GM12864 (cell line): ENCODE results near the gene SH3RF1.

Experiments
- DNase-seq: peaks from one replicate; pipeline ENCODE4 v3.0.0-alpha.2; 2011; ENCODE audit warnings: low read depth
- H3K4me3 ChIP-seq: 2 replicates; pipeline ENCODE4 v1.5.1; 2011; ENCODE audit warnings: mild to moderate bottlenecking, low read depth, low read length, control low read depth
- TF ChIP-seq, protein P1 (sequence below): IDR thresholded peaks from 2 replicates; pipeline ENCODE4 v1.5.1; 2011; ENCODE audit warnings: low read depth, mild to moderate bottlenecking, moderate library complexity, low read length, control low read depth, inconsistent platforms; ENCODE audit errors: missing control alignments

SH3RF1 gene

DNA sequence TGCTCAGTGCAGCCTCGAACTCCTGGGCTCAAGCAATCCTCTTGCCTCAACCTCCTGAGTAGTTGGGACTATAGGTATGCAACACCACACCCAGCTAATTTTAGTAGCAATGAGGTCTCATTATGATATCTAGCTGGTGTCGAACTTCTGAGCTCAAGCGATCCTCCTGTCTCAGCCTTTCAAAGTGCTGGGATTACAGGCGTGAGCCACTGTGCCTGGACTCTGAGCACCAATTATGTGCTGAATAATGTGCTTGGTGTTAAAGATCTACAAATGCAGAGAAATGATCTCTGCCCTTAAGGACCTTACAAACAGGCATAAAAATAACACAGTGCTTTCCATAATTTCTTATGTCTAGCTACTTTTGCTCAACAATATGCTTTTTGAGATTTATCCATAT, 131.7 kb downstream of the SH3RF1 start:
- DNase-seq: no peak
- H3K4me3 ChIP-seq: no peak overlapping the region
- TF ChIP-seq, protein P1, sequence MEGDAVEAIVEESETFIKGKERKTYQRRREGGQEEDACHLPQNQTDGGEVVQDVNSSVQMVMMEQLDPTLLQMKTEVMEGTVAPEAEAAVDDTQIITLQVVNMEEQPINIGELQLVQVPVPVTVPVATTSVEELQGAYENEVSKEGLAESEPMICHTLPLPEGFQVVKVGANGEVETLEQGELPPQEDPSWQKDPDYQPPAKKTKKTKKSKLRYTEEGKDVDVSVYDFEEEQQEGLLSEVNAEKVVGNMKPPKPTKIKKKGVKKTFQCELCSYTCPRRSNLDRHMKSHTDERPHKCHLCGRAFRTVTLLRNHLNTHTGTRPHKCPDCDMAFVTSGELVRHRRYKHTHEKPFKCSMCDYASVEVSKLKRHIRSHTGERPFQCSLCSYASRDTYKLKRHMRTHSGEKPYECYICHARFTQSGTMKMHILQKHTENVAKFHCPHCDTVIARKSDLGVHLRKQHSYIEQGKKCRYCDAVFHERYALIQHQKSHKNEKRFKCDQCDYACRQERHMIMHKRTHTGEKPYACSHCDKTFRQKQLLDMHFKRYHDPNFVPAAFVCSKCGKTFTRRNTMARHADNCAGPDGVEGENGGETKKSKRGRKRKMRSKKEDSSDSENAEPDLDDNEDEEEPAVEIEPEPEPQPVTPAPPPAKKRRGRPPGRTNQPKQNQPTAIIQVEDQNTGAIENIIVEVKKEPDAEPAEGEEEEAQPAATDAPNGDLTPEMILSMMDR: no peak

DNA sequence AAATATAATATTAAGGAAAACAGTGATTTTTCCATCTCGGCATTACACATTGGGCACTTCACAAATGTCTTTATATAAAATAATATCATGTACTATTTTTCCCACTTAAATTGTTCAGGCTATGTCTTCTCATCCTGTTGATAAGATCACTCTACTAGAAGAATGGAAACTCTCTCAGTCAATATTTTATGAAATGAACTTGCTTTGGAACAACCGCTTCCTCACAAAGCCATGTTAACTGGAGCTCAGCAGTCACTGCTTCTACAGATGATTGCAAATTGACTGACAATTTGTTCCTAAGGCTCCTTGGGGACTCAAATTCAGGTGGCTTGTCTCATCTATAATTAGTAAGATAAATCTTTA, 133.2 kb downstream of the SH3RF1 start:
- no peak for DNase-seq
- TF ChIP-seq, protein P1: no peak
- no peak overlapping the region for H3K4me3 ChIP-seq

DNA sequence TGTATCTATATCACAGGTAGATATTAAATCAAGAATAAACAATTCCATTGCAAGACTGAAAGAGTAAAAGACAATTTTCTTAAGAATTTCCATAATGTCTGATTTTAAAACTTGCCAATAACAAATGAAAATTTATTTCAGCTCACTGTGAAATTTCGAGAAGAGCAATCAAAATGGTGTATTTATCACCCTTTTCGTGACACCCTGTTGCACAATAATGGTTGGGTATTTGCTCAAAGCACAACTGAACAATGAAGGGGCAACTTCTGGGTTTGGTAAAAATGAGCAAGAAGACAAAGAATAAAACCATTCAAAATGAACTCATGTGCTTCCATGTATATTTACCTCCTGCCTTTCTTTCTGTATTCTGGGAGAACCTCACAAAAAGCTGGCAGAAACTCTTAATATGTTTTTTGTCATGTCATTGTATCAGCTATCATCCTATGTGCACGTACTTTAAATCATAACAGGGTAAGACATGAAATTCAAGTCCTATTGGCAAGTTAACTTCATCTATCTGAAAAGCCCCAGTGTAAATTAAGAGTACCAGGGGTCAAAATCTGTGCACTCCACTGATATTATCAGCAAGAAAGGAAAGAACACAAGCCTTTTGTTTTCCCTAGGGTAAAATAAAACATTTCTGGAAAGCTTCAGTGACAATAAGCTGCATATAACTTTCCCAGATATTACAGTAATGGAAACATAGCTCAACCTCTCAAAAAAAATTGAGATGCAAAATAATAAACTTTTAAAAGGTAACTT, 133.8 kb downstream of the SH3RF1 start:
- no peak for DNase-seq
- TF ChIP-seq, protein P1: no peak
- H3K4me3 ChIP-seq: no peak overlapping the region

DNA sequence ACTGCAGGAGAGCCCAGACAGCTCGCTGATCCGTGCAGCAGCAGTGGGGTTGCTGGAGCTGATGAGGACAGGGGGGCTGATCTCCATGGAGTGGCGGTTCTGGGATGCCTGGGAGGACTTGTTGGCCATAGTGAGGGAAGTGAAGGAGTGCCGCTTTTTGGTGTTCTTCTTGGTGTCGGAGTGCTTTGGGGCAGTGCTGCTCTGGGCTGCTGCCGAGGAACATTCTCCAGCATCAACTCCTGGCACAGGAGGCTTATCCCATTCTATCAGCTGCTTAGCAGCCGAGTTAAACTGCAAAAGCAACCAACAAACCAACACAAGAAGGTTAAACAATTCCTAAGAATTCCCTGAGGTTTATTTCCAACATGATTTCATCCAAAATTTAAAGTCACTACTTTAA, 134.4 kb downstream of the SH3RF1 start:
- TF ChIP-seq, protein P1: no peak
- no peak overlapping the region for H3K4me3 ChIP-seq
- no peak for DNase-seq

DNA sequence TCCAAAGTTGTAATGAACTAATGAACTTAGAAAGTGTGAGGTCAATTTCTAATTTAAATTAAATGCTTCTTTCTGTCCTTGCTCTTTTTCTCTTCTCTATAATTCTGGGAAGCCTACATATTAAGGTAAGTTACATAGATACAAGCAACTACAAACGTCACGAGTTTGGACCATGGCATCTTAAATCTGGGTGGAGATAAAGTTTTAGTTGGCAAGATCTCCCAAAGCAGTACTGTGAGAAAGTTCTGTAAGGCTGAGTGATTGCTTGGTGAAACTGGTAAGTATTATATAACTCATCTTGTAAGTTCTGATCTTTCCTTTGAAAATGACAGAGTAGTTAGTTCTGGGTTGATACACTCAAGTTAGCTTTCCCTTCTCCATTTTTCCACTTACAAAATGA, 135.0 kb downstream of the SH3RF1 start:
- H3K4me3 ChIP-seq: no peak overlapping the region
- TF ChIP-seq, protein P1: no peak
- DNase-seq: no peak

DNA sequence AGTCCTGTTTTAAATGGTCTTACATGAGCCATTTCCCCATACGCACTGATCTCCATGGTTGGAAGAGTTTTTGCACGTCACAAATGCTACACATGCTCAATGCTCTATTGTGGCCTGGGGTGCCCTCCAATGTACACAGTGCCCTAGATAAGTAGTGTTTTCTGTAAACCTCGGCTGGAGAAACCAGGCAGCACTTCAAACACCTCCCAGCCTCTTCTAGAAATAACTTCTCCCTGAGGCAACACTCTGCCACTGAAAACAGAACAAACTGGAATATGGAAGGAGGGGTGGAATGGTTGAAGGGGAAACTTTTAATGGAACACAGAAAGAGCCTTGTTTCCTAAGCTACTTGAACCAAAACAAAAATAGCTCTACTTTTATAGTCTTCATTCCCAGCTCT, 136.8 kb downstream of the SH3RF1 start:
- H3K4me3 ChIP-seq: no peak overlapping the region
- TF ChIP-seq, protein P1: no peak
- no peak for DNase-seq
